ENCODE data around the gene DPP7. TPM values are rescaled to one million over a fixed set of nuclear protein-coding genes. Genes with fewer than 3 reads are reported as not detected.
"Not testable (repeated sequence)": the region's sequence is repeated elsewhere in the genome, so short reads cannot be mapped to it uniquely, and the experiment has no call there.

The DPP7 gene
- total RNA-seq, 1 donor from 2014 or later, result 251 TPM

GRCh38 chr9:137148661-137149060 lies 34.1 kb upstream of the DPP7 start:
- intact Hi-C loops (cut with micrococcal nuclease), result no loop called here

- intact Hi-C loops (cut with micrococcal nuclease), result no loop called here
Observed at GRCh38 chr9:137148242-137148641, 33.7 kb upstream of the DPP7 start.

- intact Hi-C loops (cut with micrococcal nuclease), result no loop called here
Observed at GRCh38 chr9:137147793-137148160, 33.2 kb upstream of the DPP7 start.

- intact Hi-C loops (cut with micrococcal nuclease), result no loop called here
Observed at GRCh38 chr9:137147091-137147792, 32.7 kb upstream of the DPP7 start.

GRCh38 chr9:137146527-137146918 lies 32.0 kb upstream of the DPP7 start:
- intact Hi-C loops (cut with micrococcal nuclease), result no loop called here

GRCh38 chr9:137145731-137146526 lies 31.4 kb upstream of the DPP7 start:
- intact Hi-C loops (cut with micrococcal nuclease), result no loop called here

- intact Hi-C loops (cut with micrococcal nuclease), result no loop called here
Observed at GRCh38 chr9:137143459-137143858, 28.9 kb upstream of the DPP7 start.

GRCh38 chr9:137141976-137142936 lies 27.7 kb upstream of the DPP7 start:
- intact Hi-C loops (cut with micrococcal nuclease), result no loop called here

GRCh38 chr9:137141050-137141810 lies 26.7 kb upstream of the DPP7 start:
- intact Hi-C loops (cut with micrococcal nuclease), result no loop called here

GRCh38 chr9:137140151-137141012 lies 25.8 kb upstream of the DPP7 start:
- intact Hi-C loops (cut with micrococcal nuclease), result no loop called here

GRCh38 chr9:137139468-137140150 lies 25.1 kb upstream of the DPP7 start:
- intact Hi-C loops (cut with micrococcal nuclease), result no loop called here

GRCh38 chr9:137138722-137139467 lies 24.4 kb upstream of the DPP7 start, which contains the start of gene GRIN1:
GRIN1 (plus strand) TSS chr9:137139154; CDS start chr9:137139487, 333 bp downstream.
- intact Hi-C loops (cut with micrococcal nuclease), result no loop called here

- intact Hi-C loops (cut with micrococcal nuclease), result no loop called here
Observed at GRCh38 chr9:137138058-137138721, 23.7 kb upstream of the DPP7 start.

- intact Hi-C loops (cut with micrococcal nuclease), result no loop called here
Observed at GRCh38 chr9:137136881-137137607, 22.5 kb upstream of the DPP7 start.

GRCh38 chr9:137136261-137136880 lies 21.8 kb upstream of the DPP7 start:
- intact Hi-C loops (cut with micrococcal nuclease), result no loop called here

GRCh38 chr9:137135154-137135553 lies 20.6 kb upstream of the DPP7 start:
- intact Hi-C loops (cut with micrococcal nuclease), result not testable (repeated sequence)

GRCh38 chr9:137134191-137134590 lies 19.7 kb upstream of the DPP7 start:
- intact Hi-C loops (cut with micrococcal nuclease), result no loop called here
